CD14-positive monocyte (primary cell): ENCODE data around the gene CLDN10. TPM values are rescaled to one million over a fixed set of nuclear protein-coding genes. Genes with fewer than 3 reads are reported as not detected.
A peak's percentile ranks its signal among the peaks of the same experiment; 100 is the strongest.

Experiments used
- DNase-seq, 3 donors: peaks; one replicate each; pipeline ENCODE4 v3.0.0-alpha.2; 2011 to 2022
- H2AFZ ChIP-seq: 2 replicates; pipeline ENCODE4 v1.6.0; 2012; ENCODE audit warnings: mild to moderate bottlenecking, low read depth, low read length, inconsistent platforms; ENCODE audit not compliant: insufficient read depth, poor library complexity, severe bottlenecking
- H3K27ac ChIP-seq, 2 donors: 1 replicate in 1 of 2; 2 replicates in 1 of 2; pipeline ENCODE4 v1.5.1; 2012 to 2013; ENCODE audit warnings: low read length in 2 of 2, control low read depth in 1 of 2, inconsistent platforms in 1 of 2, low read depth in 1 of 2, mild to moderate bottlenecking in 1 of 2
- H3K27me3 ChIP-seq, 2 donors: one replicate each; pipeline versions ENCODE4 v1.6.0 to v1.6.1; 2011 to 2013; ENCODE audit warnings: low read length in 2 of 2; ENCODE audit not compliant: control insufficient read depth in 2 of 2, insufficient read depth in 2 of 2
- H3K36me3 ChIP-seq, 2 donors: replicated peaks in 1 of 2; 1 replicate in 1 of 2; 2 replicates in 1 of 2; pipeline versions ENCODE4 v1.5.1 to v1.6.1; 2012 to 2013; ENCODE audit warnings: low read length in 2 of 2, control low read depth in 1 of 2, inconsistent platforms in 1 of 2, mild to moderate bottlenecking in 1 of 2; ENCODE audit not compliant: insufficient read depth in 2 of 2, control insufficient read depth in 1 of 2
- H3K4me1 ChIP-seq, 2 donors: 1 replicate in 1 of 2; 2 replicates in 1 of 2; pipeline versions ENCODE4 v1.5.1 to v1.6.1; 2012 to 2013; ENCODE audit warnings: low read length in 2 of 2, control low read depth in 1 of 2, inconsistent platforms in 1 of 2, mild to moderate bottlenecking in 1 of 2, moderate library complexity in 1 of 2; ENCODE audit not compliant: insufficient read depth in 2 of 2, control insufficient read depth in 1 of 2
- H3K4me2 ChIP-seq: replicated peaks from 2 replicates; pipeline ENCODE3; 2012; ENCODE audit warnings: low read length, moderate library complexity, mild to moderate bottlenecking; ENCODE audit not compliant: poor library complexity, severe bottlenecking; ENCODE audit errors: extremely low read depth
- H3K4me3 ChIP-seq, 3 experiments: fragments of 200-600 bp in 1 of 3; sonication (generic) in 1 of 3; replicated peaks in 1 of 3; 1 replicate in 2 of 3; 2 replicates in 1 of 3; pipeline ENCODE4 v1.5.1; 2011 to 2013; ENCODE audit warnings: low read length in 3 of 3, mild to moderate bottlenecking in 3 of 3, control low read depth in 2 of 3, low read depth in 2 of 3, inconsistent platforms in 1 of 3, moderate library complexity in 1 of 3
- H3K79me2 ChIP-seq: 2 replicates; pipeline ENCODE4 v1.6.0; 2012; ENCODE audit warnings: mild to moderate bottlenecking, control low read depth, inconsistent platforms, low read length, moderate library complexity; ENCODE audit not compliant: insufficient read depth
- H3K9ac ChIP-seq: 2 replicates; pipeline ENCODE4 v1.6.0; 2017; ENCODE audit warnings: low read length, mild to moderate bottlenecking; ENCODE audit not compliant: insufficient read depth, poor library complexity, severe bottlenecking
- H3K9me3 ChIP-seq, 2 donors: replicated peaks in 1 of 2; 1 replicate in 1 of 2; 2 replicates in 1 of 2; pipeline versions ENCODE4 v1.5.1 to v1.6.1; 2012 to 2013; ENCODE audit warnings: low read length in 2 of 2, control low read depth in 1 of 2; ENCODE audit not compliant: control insufficient read depth in 1 of 2, insufficient read depth in 1 of 2
- H4K20me1 ChIP-seq: 2 replicates; pipeline ENCODE4 v1.6.0; 2012; ENCODE audit warnings: mild to moderate bottlenecking, low read length, control low read depth, moderate library complexity; ENCODE audit not compliant: insufficient read depth
- H3K27ac Mint-ChIP-seq, 7 donors: one replicate each; pipeline ENCODE4 v1.8.0; 2020; ENCODE audit warnings: mild to moderate bottlenecking in 7 of 7, mixed read lengths in 7 of 7, moderate library complexity in 6 of 7, inconsistent platforms in 2 of 7
- H3K27me3 Mint-ChIP-seq, 3 donors: one replicate each; pipeline ENCODE4 v1.8.0; 2021 to 2022; ENCODE audit warnings: low read depth in 3 of 3, mild to moderate bottlenecking in 3 of 3, mixed read lengths in 3 of 3, moderate library complexity in 3 of 3, inconsistent platforms in 1 of 3
- H3K36me3 Mint-ChIP-seq, 2 donors: one replicate each; pipeline ENCODE4 v1.8.0; 2020; ENCODE audit warnings: mixed read lengths in 2 of 2, inconsistent platforms in 1 of 2, mild to moderate bottlenecking in 1 of 2
- H3K4me1 Mint-ChIP-seq: one replicate; pipeline ENCODE4 v1.8.0; 2020; ENCODE audit warnings: mild to moderate bottlenecking, mixed read lengths
- H3K4me3 Mint-ChIP-seq, 2 donors: one replicate each; pipeline ENCODE4 v1.8.0; 2020; ENCODE audit warnings: mild to moderate bottlenecking in 2 of 2, mixed read lengths in 2 of 2, moderate library complexity in 1 of 2
- H3K9me3 Mint-ChIP-seq, 7 donors: one replicate each; pipeline ENCODE4 v1.8.0; 2020 to 2022; ENCODE audit warnings: mixed read lengths in 7 of 7, mild to moderate bottlenecking in 6 of 7, moderate library complexity in 6 of 7, inconsistent platforms in 2 of 7
- WGBS: methylation state at CpG from one replicate; pipeline ENCODE4 v1.1.5; 2013; ENCODE audit warnings: missing lambda C conversion rate; ENCODE audit not compliant: insufficient coverage; 5-methylcytosine and 5-hydroxymethylcytosine counted together
- intact Hi-C, 2 donors: fragments of 100-400 bp; cut with micrococcal nuclease; formaldehyde crosslinking; loops; one replicate each; pipeline versions ENCODE4 v1.15.0 to v1.15.1; 2023
- polyA plus RNA-seq, 3 donors: library from polyadenylated mRNA; depleted of rRNA in 1 of 3; unstranded in 2 of 3; stranded (reverse) in 1 of 3; fragments of 300-500 nt in 2 of 3; fragments of >200 nt in 1 of 3; fragmentation: Illumina TruSeq in 2 of 3; gene quantifications; 1 replicate in 2 of 3; 2 replicates in 1 of 3; pipeline ENCODE4 v1.2.3, GENCODE V29; 2012 to 2021
- TF ChIP-seq, protein P1 (sequence below): fragments of 200-600 bp; IDR thresholded peaks from one replicate; pipeline ENCODE4 v1.8.0; 2022; ENCODE audit warnings: antibody characterized with exemption, mild to moderate bottlenecking

CLDN10 gene
- polyA plus RNA-seq, 3 donors: 0.35 TPM; not detected in 2

GRCh38 chr13:95509521-95510310 lies 42.8 kb upstream of the CLDN10 start:
- TF ChIP-seq, protein P1, sequence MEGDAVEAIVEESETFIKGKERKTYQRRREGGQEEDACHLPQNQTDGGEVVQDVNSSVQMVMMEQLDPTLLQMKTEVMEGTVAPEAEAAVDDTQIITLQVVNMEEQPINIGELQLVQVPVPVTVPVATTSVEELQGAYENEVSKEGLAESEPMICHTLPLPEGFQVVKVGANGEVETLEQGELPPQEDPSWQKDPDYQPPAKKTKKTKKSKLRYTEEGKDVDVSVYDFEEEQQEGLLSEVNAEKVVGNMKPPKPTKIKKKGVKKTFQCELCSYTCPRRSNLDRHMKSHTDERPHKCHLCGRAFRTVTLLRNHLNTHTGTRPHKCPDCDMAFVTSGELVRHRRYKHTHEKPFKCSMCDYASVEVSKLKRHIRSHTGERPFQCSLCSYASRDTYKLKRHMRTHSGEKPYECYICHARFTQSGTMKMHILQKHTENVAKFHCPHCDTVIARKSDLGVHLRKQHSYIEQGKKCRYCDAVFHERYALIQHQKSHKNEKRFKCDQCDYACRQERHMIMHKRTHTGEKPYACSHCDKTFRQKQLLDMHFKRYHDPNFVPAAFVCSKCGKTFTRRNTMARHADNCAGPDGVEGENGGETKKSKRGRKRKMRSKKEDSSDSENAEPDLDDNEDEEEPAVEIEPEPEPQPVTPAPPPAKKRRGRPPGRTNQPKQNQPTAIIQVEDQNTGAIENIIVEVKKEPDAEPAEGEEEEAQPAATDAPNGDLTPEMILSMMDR: no peak
- no peaks in the 10 kb centered on the region for H3K79me2 ChIP-seq
- H3K4me3 ChIP-seq: peak overlapping the region in 2 of 3 experiments; percentile 16 to 46
- Mint-ChIP-seq H3K27me3 (no peaks in the 10 kb centered on the region), H3K9me3 (peaks cover 0 to 3% (median 0%) of the 10 kb centered on the region in 7 donors), H3K4me3 (no peak overlapping the region), H3K36me3 (no peaks in the 10 kb centered on the region), H3K4me1 (peaks cover 7% of the 10 kb centered on the region), H3K27ac (no peak overlapping the region)
- peak overlapping the region; percentile 59 for H3K4me2 ChIP-seq
- peak; percentile 61 to 86 (median 82) for DNase-seq
- H3K9me3 ChIP-seq: no peaks in the 10 kb centered on the region
- no peaks in the 10 kb centered on the region for H3K36me3 ChIP-seq
- H3K27ac ChIP-seq: peak overlapping the region in 1 of 2 donors; percentile 54
- no peaks in the 10 kb centered on the region for H4K20me1 ChIP-seq
- no peak overlapping the region for H3K9ac ChIP-seq
- intact Hi-C loops: loop anchor here in 1 of 2 donors (10.0 kb wide), 1 partner anchor 165 kb away; the partner anchor contains the start of gene DNAJC3
- no peaks in the 10 kb centered on the region for H3K27me3 ChIP-seq
- H2AFZ ChIP-seq: peak overlapping the region; percentile 15
- peaks cover 21% of the 10 kb centered on the region in 2 donors for H3K4me1 ChIP-seq
- 47% methylated on average over 4 of the region's 8 CpGs for WGBS

DNA sequence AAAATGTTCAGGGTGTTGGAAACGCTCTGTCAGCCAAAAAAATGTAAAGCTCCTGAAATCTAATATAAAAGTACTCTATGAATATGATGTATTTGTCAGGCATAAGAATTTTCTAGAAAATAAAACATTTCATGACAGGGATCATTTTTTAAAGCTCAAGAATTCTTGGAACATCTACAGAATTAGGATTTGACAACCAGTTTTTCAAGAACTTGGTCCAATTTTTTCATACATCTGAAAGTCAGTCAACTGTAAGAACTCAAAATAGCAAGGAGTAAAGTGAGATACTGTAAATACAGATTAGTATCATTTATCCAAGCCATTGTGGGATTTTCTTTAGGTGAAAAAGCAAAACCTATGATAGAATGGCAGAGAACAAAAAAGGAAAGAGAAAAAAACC lies 41.6 kb upstream of the CLDN10 start:
- no peaks in the 10 kb centered on the region for H3K9me3 ChIP-seq
- no peak overlapping the region for H3K9ac ChIP-seq
- no peak overlapping the region for H3K4me3 ChIP-seq
- Mint-ChIP-seq H3K4me3 (no peak overlapping the region), H3K36me3 (no peaks in the 10 kb centered on the region), H3K27me3 (peaks cover 0 to 3% (median 2%) of the 10 kb centered on the region in 3 donors), H3K27ac (no peak overlapping the region), H3K4me1 (peaks cover 9% of the 10 kb centered on the region), H3K9me3 (peaks cover 0 to under 1% (median 0%) of the 10 kb centered on the region in 7 donors)
- no peaks in the 10 kb centered on the region for H3K79me2 ChIP-seq
- no peaks in the 10 kb centered on the region for H3K36me3 ChIP-seq
- no CpG with 5 or more reads among the region's 1 CpG for WGBS
- intact Hi-C loops: no loop called here
- H3K27me3 ChIP-seq: no peaks in the 10 kb centered on the region
- H3K4me1 ChIP-seq: peaks cover 21% of the 10 kb centered on the region in 2 donors
- H2AFZ ChIP-seq: no peak overlapping the region
- TF ChIP-seq, protein P1: no peak
- no peak for DNase-seq
- no peak overlapping the region for H3K27ac ChIP-seq
- H4K20me1 ChIP-seq: no peaks in the 10 kb centered on the region
- no peak overlapping the region for H3K4me2 ChIP-seq
